GM21619 (cell line): ENCODE results near the gene CCDC192.
A peak's percentile ranks its signal among the peaks of the same experiment; 100 is the strongest.
"Not testable (repeated sequence)": the region's sequence is repeated elsewhere in the genome, so short reads cannot be mapped to it uniquely, and the experiment has no call there.

Experiments
- ATAC-seq: cut with Tn5 transposase; IDR thresholded peaks from one replicate; pipeline ENCODE4 v1.9.1; 2021; ENCODE audit not compliant: unreplicated experiment

CCDC192 gene

GRCh38 chr5:127697894-127698600 lies 5.1 kb upstream of the CCDC192 start:
- ATAC-seq: no peak

DNA sequence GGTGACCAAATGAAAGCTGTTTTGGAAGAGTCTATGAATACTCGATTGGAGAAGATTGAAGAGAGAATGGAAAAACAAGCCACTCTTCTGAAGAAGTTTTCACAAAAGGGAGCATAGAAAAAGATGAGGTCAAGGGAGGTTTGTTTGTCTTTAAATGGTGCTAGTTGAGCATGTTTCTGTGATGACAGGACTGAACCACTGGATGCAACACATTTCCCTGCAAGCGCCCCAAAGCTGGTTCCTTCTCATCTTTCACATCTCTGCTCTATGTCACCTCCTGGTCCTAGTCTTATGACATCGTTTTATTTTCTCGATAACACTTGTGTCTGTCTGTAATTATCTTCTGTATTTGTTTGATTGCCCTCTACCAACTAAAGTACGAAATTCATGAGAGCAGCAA lies 3.8 kb upstream of the CCDC192 start:
- no peak for ATAC-seq

DNA sequence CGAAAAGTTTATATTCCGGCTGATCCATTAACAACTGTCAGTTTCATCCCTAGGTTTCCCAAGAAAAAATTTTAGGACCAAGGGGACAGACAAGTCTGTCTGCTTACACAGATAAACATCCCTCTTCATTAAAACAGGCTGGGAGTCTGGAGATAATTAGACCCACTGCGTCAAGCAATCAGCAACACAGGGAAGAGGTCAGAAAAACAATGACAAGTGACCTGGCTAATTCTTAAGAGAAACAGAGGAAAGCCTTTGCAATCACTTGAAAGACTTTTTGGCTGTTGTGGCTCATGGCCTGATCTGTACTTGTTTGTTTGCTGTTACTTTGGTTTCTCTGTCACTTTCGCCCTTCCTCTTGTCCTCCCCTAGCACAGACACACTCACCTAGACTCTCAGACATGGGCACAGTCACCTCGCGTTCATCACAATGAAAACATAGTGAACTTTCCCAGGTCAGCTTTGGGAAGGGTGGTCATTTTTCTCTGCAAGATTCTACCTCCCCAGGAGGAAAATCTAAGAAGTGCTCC lies 2.9 kb upstream of the CCDC192 start:
- no peak for ATAC-seq

- ATAC-seq: no peak
Observed at GRCh38 chr5:127702434-127702833, 757 bp upstream of the CCDC192 start.

GRCh38 chr5:127705120-127705892 lies 2.1 kb downstream of the CCDC192 start:
- no peak for ATAC-seq

GRCh38 chr5:127706691-127707090 lies 3.5 kb downstream of the CCDC192 start:
- ATAC-seq: no peak

- ATAC-seq: no peak
Observed at GRCh38 chr5:127707209-127707608, 4.0 kb downstream of the CCDC192 start.

- ATAC-seq: not testable (repeated sequence)
Observed at GRCh38 chr5:127713083-127713482, 9.9 kb downstream of the CCDC192 start.

DNA sequence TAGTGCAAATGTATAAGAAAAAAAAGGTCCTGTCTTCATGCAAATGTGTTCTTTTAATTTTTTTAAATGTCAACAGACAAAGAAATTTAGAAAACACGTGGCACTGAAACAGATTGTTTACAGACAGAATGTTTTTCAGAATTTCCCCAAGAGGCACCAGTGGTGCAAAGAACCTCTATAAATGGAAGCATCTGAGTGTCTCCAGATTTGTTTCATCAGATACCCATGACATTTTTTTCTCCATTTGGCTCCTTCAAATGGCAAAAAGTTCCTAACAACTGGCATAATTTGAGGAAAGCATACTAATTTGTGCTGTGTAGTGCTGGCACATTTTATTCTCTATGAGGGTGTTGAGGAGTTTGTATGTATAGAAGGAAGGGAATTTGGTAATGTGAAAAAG lies 15.0 kb downstream of the CCDC192 start:
- ATAC-seq: no peak

- no peak for ATAC-seq
Observed at GRCh38 chr5:127723571-127723970, 20.4 kb downstream of the CCDC192 start.

DNA sequence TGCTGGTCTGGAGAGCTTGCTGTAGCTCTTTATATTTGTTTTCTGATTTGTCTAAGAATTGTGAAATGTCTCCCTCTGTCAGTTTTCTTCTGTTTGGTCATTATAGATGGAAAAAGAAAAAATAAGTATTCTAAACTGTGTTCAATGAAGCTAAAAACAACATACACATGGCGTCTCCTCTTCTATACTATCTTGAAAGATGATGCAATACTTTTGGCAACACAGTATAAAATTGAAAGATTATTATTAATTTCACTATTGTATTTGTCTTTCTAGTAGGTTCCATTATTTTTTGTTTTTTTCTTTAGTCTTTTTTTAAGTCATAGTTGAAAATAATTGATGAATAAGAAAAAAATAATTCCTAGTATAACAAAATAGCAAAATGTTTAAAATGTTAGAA lies 22.5 kb downstream of the CCDC192 start:
- no peak for ATAC-seq

GRCh38 chr5:127732963-127733362 lies 29.8 kb downstream of the CCDC192 start:
- ATAC-seq: no peak

- not testable (repeated sequence) for ATAC-seq
Observed at GRCh38 chr5:127739348-127739747, 36.2 kb downstream of the CCDC192 start.

DNA sequence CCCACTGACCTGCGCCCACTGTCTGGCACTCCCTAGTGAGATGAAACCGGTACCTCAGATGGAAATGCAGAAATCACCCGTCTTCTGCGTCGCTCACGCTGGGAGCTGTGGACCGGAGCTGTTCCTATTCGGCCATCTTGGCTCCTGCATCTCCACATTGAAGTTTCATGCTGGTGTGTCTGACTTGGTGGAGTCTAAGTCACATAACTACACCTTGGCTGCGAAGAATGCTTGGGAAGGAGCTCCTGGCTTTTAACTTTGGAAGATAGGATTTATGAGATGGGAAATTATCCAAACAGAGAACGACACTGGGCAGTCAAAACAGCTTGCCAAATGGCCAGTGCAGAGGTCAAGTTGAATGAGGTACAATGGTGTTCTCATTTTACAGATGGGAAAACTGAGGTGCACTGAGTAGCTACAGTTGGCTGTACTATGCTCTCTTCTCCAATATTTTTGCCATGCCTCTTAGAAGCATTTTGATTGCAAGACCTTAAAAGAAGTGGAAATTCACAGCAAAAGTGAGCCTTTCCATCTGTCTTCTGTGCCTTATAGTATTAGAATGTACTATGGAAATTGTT lies 36.7 kb downstream of the CCDC192 start:
- ATAC-seq: no peak

DNA sequence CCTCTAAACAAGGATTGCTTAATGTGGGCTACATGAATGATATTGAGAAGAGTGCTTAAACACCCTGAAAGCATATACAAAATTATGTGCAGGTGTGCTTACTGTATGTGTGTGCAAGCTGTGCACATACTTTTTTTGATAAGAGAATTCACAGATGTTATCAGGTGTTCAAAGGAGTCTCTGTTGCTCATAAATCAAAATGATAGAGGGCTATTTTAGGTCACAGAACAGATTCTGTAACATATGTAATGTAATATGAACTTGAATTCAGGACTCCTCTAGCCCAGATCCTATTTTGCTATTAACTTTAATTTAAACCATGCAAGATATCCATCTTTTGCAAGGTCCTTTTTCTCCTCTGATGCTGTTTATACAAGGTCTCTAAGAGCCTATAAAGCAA lies 38.2 kb downstream of the CCDC192 start:
- no peak for ATAC-seq

DNA sequence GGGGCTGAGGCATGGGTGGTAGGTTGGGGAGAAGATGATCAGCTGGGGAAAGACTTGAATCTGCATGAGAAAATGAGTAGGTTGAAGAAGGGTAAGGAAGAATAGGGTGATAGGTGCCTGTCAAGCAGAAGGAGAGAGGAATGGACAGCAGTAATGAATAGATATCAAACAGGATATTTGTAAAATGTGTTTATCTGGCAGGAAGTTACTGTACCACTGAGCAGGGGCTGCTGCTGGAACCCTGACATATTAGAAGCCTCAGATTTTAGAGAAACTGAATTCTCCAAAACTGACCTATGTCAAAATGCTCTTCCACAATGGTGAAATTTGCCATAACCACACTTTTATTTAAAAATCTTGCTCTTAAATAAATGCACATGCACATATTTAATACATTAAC lies 41.0 kb downstream of the CCDC192 start:
- no peak for ATAC-seq

DNA sequence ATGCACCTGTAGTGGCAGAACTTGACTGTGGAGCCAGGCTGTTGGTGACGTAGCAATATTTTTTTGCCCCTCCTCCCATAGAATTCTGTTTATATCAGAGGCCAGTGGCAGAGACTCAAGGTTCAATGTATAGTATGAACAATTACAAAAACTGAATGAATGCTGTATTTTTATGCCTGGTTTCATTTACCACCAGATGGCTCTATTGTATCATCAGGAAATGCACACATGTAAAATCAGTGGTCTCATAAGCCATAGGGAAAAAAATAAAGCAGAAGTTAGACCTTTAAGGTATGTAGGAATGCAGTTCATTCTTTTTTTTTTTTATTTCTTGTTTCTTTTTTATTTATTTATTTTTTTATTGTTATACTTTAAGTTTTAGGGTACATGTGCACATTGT lies 43.6 kb downstream of the CCDC192 start:
- ATAC-seq: no peak

DNA sequence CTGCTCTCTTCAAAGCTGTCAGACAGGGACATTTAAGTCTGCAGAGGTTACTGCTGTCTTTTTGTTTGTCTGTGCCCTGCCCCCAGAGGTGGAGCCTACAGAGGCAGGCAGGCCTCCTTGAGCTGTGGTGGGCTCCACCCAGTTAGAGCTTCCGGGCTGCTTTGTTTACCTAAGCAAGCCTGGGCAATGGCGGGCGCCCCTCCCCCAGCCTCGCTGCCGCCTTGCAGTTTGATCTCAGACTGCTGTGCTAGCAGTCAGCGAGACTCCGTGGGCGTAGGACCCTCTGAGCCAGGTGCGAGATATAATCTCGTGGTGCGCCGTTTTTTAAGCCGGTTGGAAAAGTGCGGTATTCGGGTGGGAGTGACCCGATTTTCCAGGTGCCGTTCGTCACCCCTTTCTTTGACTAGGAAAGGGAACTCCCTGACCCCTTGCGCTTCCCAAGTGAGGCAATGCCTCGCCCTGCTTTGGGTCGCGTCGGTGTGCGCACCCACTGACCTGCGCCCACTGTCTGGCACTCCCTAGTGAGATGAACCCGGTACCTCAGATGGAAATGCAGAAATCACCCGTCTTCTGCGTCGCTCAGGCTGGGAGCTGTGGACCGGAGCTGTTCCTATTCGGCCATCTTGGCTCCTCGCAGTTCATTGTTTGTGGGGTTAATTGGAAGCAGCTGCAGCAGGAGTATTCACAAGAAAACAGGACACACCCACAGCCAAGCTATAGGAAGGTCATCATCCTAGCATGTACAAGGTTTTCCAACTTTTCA lies 49.5 kb downstream of the CCDC192 start:
- not testable (repeated sequence) for ATAC-seq

DNA sequence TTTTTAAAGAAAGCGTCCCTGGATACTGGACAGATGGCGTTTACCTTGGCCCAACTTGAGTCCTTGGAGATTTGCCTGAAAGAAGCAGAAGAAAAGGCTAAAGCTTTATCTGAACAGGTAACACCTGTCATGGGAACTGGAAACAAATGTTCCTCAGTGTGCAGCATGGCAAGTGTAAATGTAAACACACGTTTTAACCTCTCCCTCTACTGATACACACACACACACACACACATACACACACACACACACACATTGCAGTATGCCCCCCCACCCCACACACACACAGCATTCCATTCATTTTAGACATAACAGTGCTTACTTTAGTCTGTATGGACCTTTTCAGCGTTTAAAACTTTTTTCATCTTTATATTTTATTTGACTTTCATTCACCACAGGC lies 51.1 kb downstream of the CCDC192 start:
- ATAC-seq: no peak

GRCh38 chr5:127754706-127755105 lies 51.5 kb downstream of the CCDC192 start:
- no peak for ATAC-seq

DNA sequence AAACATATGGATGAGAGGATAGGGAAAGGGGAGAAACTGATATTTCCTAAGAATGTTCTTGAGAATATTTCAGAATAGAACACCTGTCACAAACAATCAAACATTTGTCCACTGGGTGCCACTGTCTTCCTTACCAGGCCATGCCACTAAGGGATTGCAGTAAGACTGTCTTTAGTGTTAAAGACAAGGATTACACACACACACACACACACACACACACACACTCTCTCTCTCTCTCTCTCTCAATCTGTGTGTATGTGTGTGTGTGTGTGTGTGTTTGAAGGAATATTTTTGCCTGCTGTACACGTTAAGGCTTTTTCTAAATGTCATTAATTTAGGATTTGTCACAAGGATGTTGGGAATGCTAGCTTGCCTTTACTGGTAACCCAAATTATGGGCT lies 54.4 kb downstream of the CCDC192 start:
- ATAC-seq: peak; percentile 88
